Naive B cell (primary cell): ENCODE measurements around the gene CISH. TPM values are rescaled to one million over a fixed set of nuclear protein-coding genes. Genes with fewer than 3 reads are reported as not detected.

Source experiments
- ATAC-seq, 2 donors: fragments of 150-1000 bp; cut with Tn5 transposase; 2 replicates each; pipeline ENCODE4 v1.10.0; 2021; ENCODE audit warnings: low read depth in 2 of 2, mild to moderate bottlenecking in 2 of 2, moderate library complexity in 2 of 2
- DNase-seq: peaks from one replicate; pipeline ENCODE4 v3.0.0; 2022
- H3K27ac Mint-ChIP-seq, 6 donors: one replicate each; pipeline ENCODE4 v1.8.0; 2020 to 2022; ENCODE audit warnings: mild to moderate bottlenecking in 6 of 6, mixed read lengths in 6 of 6, moderate library complexity in 5 of 6, inconsistent platforms in 2 of 6
- H3K27me3 Mint-ChIP-seq, 3 donors: one replicate each; pipeline ENCODE4 v1.8.0; 2021 to 2022; ENCODE audit warnings: mixed read lengths in 3 of 3, mild to moderate bottlenecking in 1 of 3
- H3K36me3 Mint-ChIP-seq, 2 donors: one replicate each; pipeline ENCODE4 v1.8.0; 2020 to 2022; ENCODE audit warnings: mixed read lengths in 2 of 2, inconsistent platforms in 1 of 2, mild to moderate bottlenecking in 1 of 2
- H3K4me1 Mint-ChIP-seq, 3 donors: one replicate each; pipeline ENCODE4 v1.8.0; 2020 to 2022; ENCODE audit warnings: mixed read lengths in 3 of 3, inconsistent platforms in 1 of 3, mild to moderate bottlenecking in 1 of 3, moderate library complexity in 1 of 3
- H3K4me3 Mint-ChIP-seq, 8 donors: one replicate each; pipeline ENCODE4 v1.8.0; 2020 to 2022; ENCODE audit warnings: mild to moderate bottlenecking in 8 of 8, mixed read lengths in 8 of 8, moderate library complexity in 8 of 8, inconsistent platforms in 2 of 8
- H3K9me3 Mint-ChIP-seq, 7 donors: one replicate each; pipeline ENCODE4 v1.8.0; 2020 to 2022; ENCODE audit warnings: mixed read lengths in 7 of 7, mild to moderate bottlenecking in 5 of 7, inconsistent platforms in 2 of 7, moderate library complexity in 1 of 7
- polyA plus RNA-seq, 6 donors: library from polyadenylated mRNA; unstranded; fragments of 300-500 nt; fragmentation: Illumina TruSeq; gene quantifications; one replicate each; pipeline ENCODE4 v1.2.3, GENCODE V29; 2021; ENCODE audit warnings: low read depth in 6 of 6

The CISH gene
- polyA plus RNA-seq, 6 donors from 2014 or later: 0.34 to 1.3 (median 0.76) TPM; not detected in 2

GRCh38 chr3:50630394-50630793, 18.8 kb upstream of the CISH start:
- Mint-ChIP-seq H3K27me3 (no peaks in the 10 kb centered on the region), H3K4me3 (peak overlapping the region in 1 of 8 donors; percentile 5), H3K36me3 (peaks cover 0 to 3% of the 10 kb centered on the region in 2 donors), H3K9me3 (no peaks in the 10 kb centered on the region), H3K27ac (peak overlapping the region in 3 of 6 donors; percentile 12 to 33 (median 26)), H3K4me1 (peaks cover 49 to 70% (median 54%) of the 10 kb centered on the region in 3 donors)
- DNase-seq (no peak), ATAC-seq (no peak)

- Mint-ChIP-seq H3K27me3 (no peaks in the 10 kb centered on the region), H3K36me3 (no peaks in the 10 kb centered on the region), H3K4me3 (no peak overlapping the region), H3K4me1 (peaks cover 49 to 69% (median 65%) of the 10 kb centered on the region in 3 donors), H3K9me3 (no peaks in the 10 kb centered on the region), H3K27ac (peak overlapping the region in 1 of 6 donors; percentile 73)
- ATAC-seq (no peak), DNase-seq (no peak)
These were observed 17.0 kb upstream of the CISH start for GRCh38 chr3:50628601-50629000.

- DNase-seq (no peak), ATAC-seq (no peak)
- Mint-ChIP-seq H3K9me3 (no peaks in the 10 kb centered on the region), H3K27ac (peak overlapping the region in 1 of 6 donors; percentile 88), H3K4me3 (no peak overlapping the region), H3K36me3 (no peaks in the 10 kb centered on the region), H3K27me3 (no peaks in the 10 kb centered on the region), H3K4me1 (peaks cover 47 to 65% (median 62%) of the 10 kb centered on the region in 3 donors)
These were observed 16.0 kb upstream of the CISH start for GRCh38 chr3:50627407-50628051.

GRCh38 chr3:50626401-50626800, 14.8 kb upstream of the CISH start:
- ATAC-seq: no peak
- peak overlapping the region in 2 of 6 donors; percentile 68 to 72 for H3K27ac Mint-ChIP-seq
- peaks cover 39 to 57% (median 51%) of the 10 kb centered on the region in 3 donors for H3K4me1 Mint-ChIP-seq

GRCh38 chr3:50625231-50626182, 13.9 kb upstream of the CISH start:
- Mint-ChIP-seq H3K27me3 (no peaks in the 10 kb centered on the region), H3K36me3 (no peaks in the 10 kb centered on the region), H3K4me3 (no peak overlapping the region), H3K4me1 (peaks cover 39 to 57% (median 47%) of the 10 kb centered on the region in 3 donors), H3K27ac (peak overlapping the region in 3 of 6 donors; percentile 15 to 87 (median 66)), H3K9me3 (no peaks in the 10 kb centered on the region)
- DNase-seq (no peak), ATAC-seq (no peak)

More at GRCh38 chr3:50626401-50626800, 14.8 kb upstream of the CISH start:
- no peaks in the 10 kb centered on the region for H3K9me3 Mint-ChIP-seq
- no peak for DNase-seq
- no peaks in the 10 kb centered on the region for H3K27me3 Mint-ChIP-seq
- H3K4me3 Mint-ChIP-seq: no peak overlapping the region
- H3K36me3 Mint-ChIP-seq: no peaks in the 10 kb centered on the region

GRCh38 chr3:50624634-50625033, 13.1 kb upstream of the CISH start:
- Mint-ChIP-seq H3K4me1 (peaks cover 36 to 59% (median 47%) of the 10 kb centered on the region in 3 donors), H3K27ac (peak overlapping the region in 2 of 6 donors; percentile 51 to 78), H3K36me3 (no peaks in the 10 kb centered on the region), H3K9me3 (no peaks in the 10 kb centered on the region), H3K27me3 (no peaks in the 10 kb centered on the region), H3K4me3 (no peak overlapping the region)
- no peak for DNase-seq
- no peak for ATAC-seq

GRCh38 chr3:50623840-50624474, 12.4 kb upstream of the CISH start:
- H3K27me3 Mint-ChIP-seq: no peaks in the 10 kb centered on the region
- DNase-seq (no peak), ATAC-seq (peak; percentile 8 to 43)
- H3K27ac Mint-ChIP-seq: peak overlapping the region in 4 of 6 donors; percentile 51 to 97 (median 78)
- no peaks in the 10 kb centered on the region for H3K36me3 Mint-ChIP-seq
- H3K9me3 Mint-ChIP-seq: no peaks in the 10 kb centered on the region
- peaks cover 38 to 61% (median 50%) of the 10 kb centered on the region in 3 donors for H3K4me1 Mint-ChIP-seq
- H3K4me3 Mint-ChIP-seq: peak overlapping the region in 7 of 8 donors; percentile 23 to 77 (median 62)

- Mint-ChIP-seq H3K4me1 (peaks cover 40 to 68% (median 58%) of the 10 kb centered on the region in 3 donors), H3K9me3 (no peaks in the 10 kb centered on the region), H3K36me3 (no peaks in the 10 kb centered on the region), H3K4me3 (peak overlapping the region in 1 of 8 donors; percentile 65), H3K27ac (peak overlapping the region in 5 of 6 donors; percentile 21 to 76 (median 51)), H3K27me3 (no peaks in the 10 kb centered on the region)
- no peak for DNase-seq
- ATAC-seq: no peak
These were observed 11.3 kb upstream of the CISH start for GRCh38 chr3:50622881-50623280.

GRCh38 chr3:50620820-50621219, 9.2 kb upstream of the CISH start:
- Mint-ChIP-seq H3K9me3 (no peaks in the 10 kb centered on the region), H3K36me3 (no peaks in the 10 kb centered on the region), H3K4me3 (peak overlapping the region in 1 of 8 donors; percentile 90), H3K4me1 (peaks cover 39 to 73% (median 64%) of the 10 kb centered on the region in 3 donors), H3K27ac (peak overlapping the region in 5 of 6 donors; percentile 33 to 84 (median 65)), H3K27me3 (no peaks in the 10 kb centered on the region)
- no peak for DNase-seq
- no peak for ATAC-seq

GRCh38 chr3:50620420-50620819, 8.8 kb upstream of the CISH start:
- no peak for DNase-seq
- H3K36me3 Mint-ChIP-seq: no peaks in the 10 kb centered on the region
- H3K27me3 Mint-ChIP-seq: no peaks in the 10 kb centered on the region
- H3K4me1 Mint-ChIP-seq: peaks cover 39 to 76% (median 67%) of the 10 kb centered on the region in 3 donors
- no peaks in the 10 kb centered on the region for H3K9me3 Mint-ChIP-seq
- peak overlapping the region in 3 of 8 donors; percentile 29 to 90 (median 30) for H3K4me3 Mint-ChIP-seq
- peak overlapping the region; percentile 33 to 84 (median 70) for H3K27ac Mint-ChIP-seq
- no peak for ATAC-seq

GRCh38 chr3:50617911-50618481, 6.4 kb upstream of the CISH start:
- ATAC-seq: no peak
- peak overlapping the region in 3 of 6 donors; percentile 58 to 87 (median 84) for H3K27ac Mint-ChIP-seq
- H3K4me3 Mint-ChIP-seq: peak overlapping the region; percentile 90 to 98 (median 96)
- H3K9me3 Mint-ChIP-seq: no peaks in the 10 kb centered on the region
- H3K4me1 Mint-ChIP-seq: peaks cover 33 to 63% (median 57%) of the 10 kb centered on the region in 3 donors
- no peaks in the 10 kb centered on the region for H3K36me3 Mint-ChIP-seq
- DNase-seq: no peak
- H3K27me3 Mint-ChIP-seq: no peaks in the 10 kb centered on the region

GRCh38 chr3:50617096-50617791, 5.7 kb upstream of the CISH start, which contains the start of gene MAPKAPK3:
Gene MAPKAPK3, plus strand, starts transcription at chr3:50617151. Its CDS starts 415 bp downstream, at chr3:50617566.
- peak within 1 kb of the TSS; percentile 84 to 98 (median 94) for H3K27ac Mint-ChIP-seq
- peak within 1 kb of the TSS; percentile 90 to 98 (median 96) for H3K4me3 Mint-ChIP-seq
- H3K4me1 Mint-ChIP-seq: peaks cover 38 to 63% (median 61%) of the 10 kb centered on the region in 3 donors
- no peaks in the 10 kb centered on the region for H3K36me3 Mint-ChIP-seq
- ATAC-seq (peak; percentile 20 to 30), DNase-seq (peak; percentile 54)
- H3K9me3 Mint-ChIP-seq: no peaks in the 10 kb centered on the region
- no peaks in the 10 kb centered on the region for H3K27me3 Mint-ChIP-seq
